Nasal cavity respiratory epithelium epithelial cell of viscerocranial mucosa (primary cell): ENCODE measurements around the gene MYH1. TPM values are rescaled to one million over a fixed set of nuclear protein-coding genes. Genes with fewer than 3 reads are reported as not detected.

Experiments used
- total RNA-seq: library from RNA; depleted of rRNA; stranded (reverse); fragments of >200 nt; gene quantifications from 2 replicates; pipeline ENCODE4 v1.2.3, GENCODE V29; 2014

The MYH1 gene
- not detected in 2 replicates for total RNA-seq

GRCh38 chr17:10518271-10519037, at the start of gene MYH1:
Gene MYH1, minus strand, starts transcription at chr17:10518542. Its CDS starts 1,900 bp downstream, at chr17:10516642.

GRCh38 chr17:10549096-10549842, 30.9 kb upstream of the MYH1 start, which contains the start of gene MYH2:
Gene MYH2, minus strand, starts transcription at chr17:10549658. Its CDS starts 1,738 bp downstream, at chr17:10547920.

GRCh38 chr17:10469459-10469858, 48.9 kb downstream of the MYH1 start, which contains the start of gene MYH4:
Gene MYH4, minus strand, starts transcription at chr17:10469559. Its CDS starts 2,814 bp downstream, at chr17:10466745.

Other genes with a start within 250 kb of the MYH1 start
- not detected in 2 replicates for gene MYH13, start 145.5 kb downstream of the MYH1 start, total RNA-seq
- gene MYH8, start 96.6 kb downstream of the MYH1 start, total RNA-seq = not detected in 2 replicates
- not detected in 2 replicates for gene MYH4, start 49.0 kb downstream of the MYH1 start, total RNA-seq
- gene MYH2, start 31.1 kb upstream of the MYH1 start, total RNA-seq = not detected in 2 replicates
- 0.64 and 0.68 TPM in 2 replicates for gene MYH3, start 138.8 kb upstream of the MYH1 start, total RNA-seq
- 28.4 and 41.2 TPM in 2 replicates for gene SCO1, start 179.0 kb upstream of the MYH1 start, total RNA-seq
- gene ADPRM, start 179.1 kb upstream of the MYH1 start, total RNA-seq = 15.7 and 18.8 TPM in 2 replicates
- gene TMEM220, start 211.5 kb upstream of the MYH1 start, total RNA-seq = under 0.01 and 0.36 TPM in 2 replicates